ENCODE measurements around the gene CABLES2.

CABLES2 gene

DNA sequence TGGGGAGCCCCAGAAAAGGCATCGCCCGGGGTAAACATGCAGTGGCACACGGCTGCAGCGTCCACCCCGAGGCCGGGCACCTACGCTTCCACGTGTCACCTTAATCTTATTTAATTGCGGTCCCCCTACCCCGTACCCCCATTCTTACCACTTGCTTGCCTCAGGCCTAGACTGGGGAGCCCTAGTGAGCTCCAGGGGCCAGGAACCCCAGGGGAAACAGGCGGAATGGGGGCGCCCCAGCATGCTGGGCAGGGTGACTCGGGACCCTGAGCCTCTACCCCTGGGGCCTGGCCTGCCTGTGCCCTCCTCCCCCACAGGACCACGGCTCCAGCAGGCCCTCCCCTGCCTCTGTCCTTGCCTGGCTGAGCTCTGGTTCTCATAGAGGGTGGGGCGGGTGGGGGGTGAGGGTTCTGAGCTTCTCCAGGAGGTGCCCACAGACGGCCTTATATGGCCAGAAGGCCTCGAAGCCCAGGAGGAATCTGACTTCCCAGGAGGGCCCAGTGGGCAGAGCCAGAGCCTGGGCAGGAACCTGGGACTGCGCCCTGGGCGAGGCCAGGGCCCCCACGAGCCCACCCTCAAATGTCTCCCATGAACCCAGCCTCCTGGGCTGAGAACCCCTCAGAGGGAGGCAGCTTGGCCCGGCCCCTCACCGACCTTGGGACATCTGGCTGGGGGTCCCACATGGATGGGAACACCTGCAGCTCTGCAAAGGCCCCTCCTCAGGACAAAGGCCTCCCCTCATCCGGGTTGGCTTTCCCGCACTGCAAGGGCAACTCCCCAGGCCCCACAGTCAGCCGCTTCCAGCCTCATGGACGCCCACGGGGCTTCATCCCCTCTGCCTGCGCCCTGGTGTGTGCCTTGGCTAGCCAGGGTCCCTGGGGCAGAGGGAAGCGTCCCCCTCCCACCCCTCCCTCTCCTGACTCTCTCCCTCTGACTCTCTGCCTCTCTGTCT lies 34.8 kb downstream of the CABLES2 start:
- DNase-seq (ENCODE audit: low read depth in 2 of 2): no peak

DNA sequence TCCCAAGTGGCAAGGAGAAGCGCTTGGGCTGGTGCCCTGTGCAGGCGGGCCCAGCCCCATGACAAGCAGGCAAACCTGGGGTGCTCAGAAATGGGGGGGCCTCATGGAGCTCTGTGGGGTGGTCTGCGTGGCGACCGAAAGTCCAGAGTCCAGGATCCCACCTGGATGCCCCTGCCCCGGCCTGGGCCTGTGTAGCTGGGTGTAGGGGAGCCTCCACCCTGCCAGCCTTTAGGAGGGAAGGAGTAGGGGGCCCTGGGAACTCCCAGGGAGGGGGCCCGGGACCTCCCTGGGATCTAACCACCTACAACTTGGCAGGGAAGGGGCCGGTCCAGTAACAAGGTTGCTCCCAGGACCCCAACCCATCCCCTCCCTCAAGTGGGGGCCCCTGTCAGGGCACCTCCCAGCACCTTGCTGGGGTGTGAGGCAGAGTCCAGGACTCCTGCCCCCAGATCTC lies 35.5 kb downstream of the CABLES2 start:
- DNase-seq (ENCODE audit: low read depth in 2 of 2): no peak

DNA sequence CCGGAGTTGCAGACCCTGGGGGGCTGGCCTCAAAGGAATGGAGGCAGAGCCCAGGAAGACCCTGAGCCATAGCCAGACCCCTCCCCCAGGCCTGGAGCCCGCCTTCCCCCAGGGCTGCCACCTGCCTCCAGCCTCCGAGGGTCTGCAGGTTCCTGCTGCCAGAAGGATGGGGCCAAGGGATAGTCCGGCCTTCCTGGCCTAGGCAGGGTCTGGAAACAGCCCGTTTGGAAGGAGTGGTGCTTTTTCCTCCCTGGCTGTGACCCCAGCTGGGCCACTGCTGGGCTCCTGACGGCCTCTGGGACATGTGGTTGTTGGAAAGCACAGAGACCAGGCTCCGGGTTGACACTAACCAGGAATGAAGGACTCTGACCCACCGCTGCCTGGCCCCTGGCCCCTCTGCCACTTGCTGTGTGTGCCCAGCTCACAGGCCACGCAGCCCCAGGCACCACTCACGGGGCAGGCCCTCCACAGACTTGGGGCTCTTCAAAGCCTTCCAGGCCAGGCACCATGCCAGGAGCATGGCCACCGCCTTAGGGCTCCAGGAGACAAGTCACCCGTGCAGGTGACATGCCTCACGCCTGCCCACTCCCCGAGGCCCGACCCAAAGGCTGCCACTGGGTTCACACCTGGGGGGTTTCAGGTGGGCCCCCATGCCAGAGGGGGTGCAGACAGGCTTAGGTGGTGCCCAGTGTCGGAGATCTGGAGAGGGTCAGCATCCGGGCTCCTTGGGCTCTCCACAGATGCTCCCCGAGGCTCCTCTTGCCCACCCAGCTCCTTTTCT lies 36.1 kb downstream of the CABLES2 start:
- no peak for DNase-seq (ENCODE audit: low read depth in 2 of 2)

DNA sequence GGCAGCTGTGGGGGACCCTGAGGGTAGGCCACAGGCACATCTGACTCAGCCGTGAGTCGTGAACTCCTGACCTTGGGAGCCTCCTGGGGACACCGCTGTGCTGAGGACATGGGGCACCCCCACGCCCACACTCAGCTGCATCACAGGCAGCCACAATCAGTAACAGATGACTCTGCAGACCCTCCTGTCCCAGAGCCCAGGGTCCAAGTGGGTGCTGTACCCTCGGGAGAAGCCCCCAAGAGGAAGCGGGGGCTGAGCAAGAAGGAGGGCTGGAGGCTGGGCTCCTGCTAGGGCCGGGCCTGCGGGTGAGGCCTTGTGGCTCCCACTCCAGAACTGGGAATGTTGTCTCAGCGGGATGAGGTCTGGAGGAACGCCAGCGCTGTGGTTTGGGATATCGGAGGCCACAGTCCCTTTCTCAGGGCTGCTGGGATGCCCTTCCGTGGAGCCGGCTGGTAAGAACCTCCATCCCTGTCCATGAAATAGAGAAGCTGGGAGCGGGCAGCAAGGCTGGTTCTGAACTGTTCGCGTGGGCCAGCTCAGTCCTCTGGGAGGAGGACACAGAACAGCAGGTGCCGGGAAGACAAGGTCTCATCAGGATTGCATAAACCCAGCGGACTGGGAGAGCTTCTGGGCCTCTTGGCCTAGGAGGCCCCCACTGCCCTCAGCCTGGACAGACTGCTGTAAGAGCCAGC lies 36.8 kb downstream of the CABLES2 start:
- peak; percentile 61 to 63 for DNase-seq (ENCODE audit: low read depth in 2 of 2)

DNA sequence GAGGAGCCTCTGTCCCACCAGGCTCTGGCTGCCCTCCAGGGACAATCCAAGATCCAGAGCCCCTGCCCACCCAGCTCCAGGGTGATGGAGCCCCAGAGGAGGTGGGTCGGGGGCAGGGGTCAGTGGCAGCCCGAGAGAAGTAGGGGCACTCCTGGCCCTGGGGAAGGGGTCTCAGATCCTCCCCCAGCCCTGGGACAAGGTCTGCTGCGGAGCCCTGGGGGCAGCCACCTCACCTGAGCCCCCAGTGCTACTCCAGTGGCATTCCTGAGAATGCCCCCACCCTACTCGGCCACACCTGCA lies 37.3 kb downstream of the CABLES2 start:
- no peak for DNase-seq (ENCODE audit: low read depth in 2 of 2)

DNA sequence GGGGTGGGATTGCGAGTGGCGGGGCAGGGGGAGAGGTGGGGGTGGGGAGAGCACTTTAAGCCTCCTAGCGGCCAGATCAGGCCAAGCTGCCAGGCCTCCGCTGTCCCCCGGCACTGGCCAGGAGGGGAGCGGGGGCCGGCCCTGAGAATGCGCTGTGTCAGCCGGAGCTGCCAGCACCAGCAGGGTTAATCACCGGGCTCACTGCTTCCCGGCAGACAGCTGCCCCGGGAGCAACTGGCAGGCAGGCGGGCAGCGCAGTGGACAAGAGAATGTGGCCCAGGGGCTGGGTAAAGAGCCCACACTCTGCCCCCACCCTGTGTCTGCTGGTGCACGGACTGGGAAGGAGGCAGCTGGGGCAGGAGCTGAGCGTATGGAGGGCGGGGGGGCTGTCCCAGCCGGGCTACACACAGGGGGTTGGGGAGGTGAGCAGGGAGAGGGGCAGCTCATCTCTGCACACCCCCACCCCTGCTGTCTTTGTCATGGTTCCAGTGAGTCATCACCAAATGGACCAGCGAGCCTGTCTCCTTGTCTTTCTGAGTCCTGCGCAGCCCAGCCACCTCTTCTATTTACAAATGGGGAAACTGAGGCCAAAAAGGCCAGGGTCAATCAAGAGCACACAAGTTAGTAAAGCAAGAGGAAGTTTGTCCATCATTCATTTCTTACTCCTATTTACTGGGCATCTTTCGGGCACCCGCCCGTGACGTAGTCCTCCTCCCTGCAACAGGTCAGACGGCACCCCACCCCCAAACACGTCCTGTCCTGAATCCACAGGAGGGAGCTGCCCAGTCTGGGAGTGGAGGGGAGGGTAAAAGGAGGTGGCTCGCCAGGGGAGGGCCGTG lies 37.9 kb downstream of the CABLES2 start:
- DNase-seq (ENCODE audit: low read depth in 2 of 2): no peak

DNA sequence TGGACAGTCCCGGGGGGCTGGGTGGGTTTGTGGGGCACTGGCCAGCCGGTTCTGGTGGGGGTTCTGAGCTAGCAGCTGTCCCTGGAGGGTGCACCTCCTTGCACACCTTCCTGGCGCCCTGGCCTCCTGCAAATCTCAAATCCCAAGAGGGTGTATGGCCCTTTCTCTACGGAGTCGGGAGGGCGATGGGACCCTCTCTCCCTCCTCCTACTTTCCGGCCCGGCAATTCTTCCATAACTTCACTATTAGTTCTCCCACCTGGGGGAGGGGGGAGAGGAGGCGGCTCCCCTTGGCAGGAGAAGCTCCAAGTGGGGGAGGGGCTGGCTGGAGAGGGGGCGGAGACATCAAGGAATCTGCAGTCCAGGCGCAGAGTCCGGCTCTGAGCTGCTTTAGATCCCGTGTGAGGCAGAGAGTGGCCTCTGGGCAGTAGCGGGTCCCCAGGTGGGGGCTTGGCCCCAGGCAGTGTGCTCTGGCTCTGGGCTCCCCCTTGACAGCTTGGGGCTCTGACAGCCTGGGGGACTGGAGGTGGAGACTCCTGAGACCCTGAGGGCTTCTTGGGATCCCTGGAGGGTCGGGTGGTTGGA lies 38.6 kb downstream of the CABLES2 start:
- no peak for DNase-seq (ENCODE audit: low read depth in 2 of 2)

DNA sequence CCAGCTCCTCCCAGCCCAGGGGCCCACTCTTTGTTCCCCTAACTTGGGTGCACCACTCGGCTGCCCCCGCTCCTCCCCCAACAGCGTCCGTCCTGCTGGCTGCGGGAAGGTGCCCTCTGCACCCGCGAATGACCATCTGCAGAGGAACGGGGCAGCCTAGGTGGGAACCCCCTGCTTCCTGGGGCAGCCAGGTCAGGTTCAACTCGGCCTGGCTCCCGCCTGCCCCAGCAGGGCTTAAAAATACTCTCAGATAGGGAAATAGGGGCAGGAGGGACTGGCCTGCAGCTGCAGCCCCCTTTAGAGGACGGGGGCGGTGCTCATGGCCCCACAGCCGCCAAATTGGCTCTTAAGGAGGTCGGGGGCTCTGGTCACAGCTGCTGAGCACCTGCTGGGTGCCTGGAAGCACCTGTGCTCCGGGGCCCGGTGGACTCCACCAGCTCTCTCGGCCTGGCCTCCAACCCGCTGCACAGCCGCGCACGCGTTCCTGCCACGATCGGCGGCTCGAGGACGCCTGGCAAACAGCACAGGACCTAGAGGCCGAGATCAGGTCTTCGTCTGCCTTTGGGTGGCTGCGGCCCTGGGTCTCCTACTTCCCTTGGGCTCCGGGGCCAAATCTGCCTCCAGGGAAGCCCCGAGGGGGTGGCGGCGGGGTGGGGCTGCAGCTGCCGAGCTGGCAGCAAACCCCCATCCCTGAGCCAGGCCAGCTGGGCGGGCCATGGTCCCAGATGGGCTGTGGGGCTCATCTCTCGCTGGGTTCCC lies 39.3 kb downstream of the CABLES2 start:
- no peak for DNase-seq (ENCODE audit: low read depth in 2 of 2)

DNA sequence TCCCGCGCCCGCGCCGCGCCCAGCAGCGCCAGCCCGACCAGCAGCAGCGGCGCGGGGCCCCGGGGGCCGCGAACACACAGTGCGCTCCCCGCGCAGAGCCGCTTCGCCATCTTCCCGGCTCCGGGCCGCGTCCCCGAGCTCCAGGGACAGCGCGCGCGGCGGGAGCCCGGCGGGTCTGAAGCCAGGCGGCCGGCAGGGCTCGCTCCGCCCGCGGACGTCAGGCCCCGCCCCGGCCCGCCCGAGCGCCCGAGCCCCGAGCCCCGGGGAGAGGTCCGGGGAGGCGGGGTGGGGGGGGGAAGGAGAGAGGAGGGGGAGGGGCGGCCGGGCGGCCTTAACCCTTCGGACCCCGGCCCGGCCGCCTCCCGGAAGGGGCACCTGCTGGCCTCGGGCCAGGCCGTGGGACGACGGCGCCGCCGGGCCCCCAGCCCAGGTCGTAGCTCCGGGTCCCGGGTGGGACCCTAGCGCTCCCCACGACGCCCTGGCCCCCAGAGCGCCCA lies 39.9 kb downstream of the CABLES2 start, which contains the start of gene LAMA5:
TSS of gene LAMA5 (minus strand) at position 177 of the 497 bp plus-strand sequence. CDS start at position 110, 67 bp downstream.
- no peak for DNase-seq (ENCODE audit: low read depth in 2 of 2)

DNA sequence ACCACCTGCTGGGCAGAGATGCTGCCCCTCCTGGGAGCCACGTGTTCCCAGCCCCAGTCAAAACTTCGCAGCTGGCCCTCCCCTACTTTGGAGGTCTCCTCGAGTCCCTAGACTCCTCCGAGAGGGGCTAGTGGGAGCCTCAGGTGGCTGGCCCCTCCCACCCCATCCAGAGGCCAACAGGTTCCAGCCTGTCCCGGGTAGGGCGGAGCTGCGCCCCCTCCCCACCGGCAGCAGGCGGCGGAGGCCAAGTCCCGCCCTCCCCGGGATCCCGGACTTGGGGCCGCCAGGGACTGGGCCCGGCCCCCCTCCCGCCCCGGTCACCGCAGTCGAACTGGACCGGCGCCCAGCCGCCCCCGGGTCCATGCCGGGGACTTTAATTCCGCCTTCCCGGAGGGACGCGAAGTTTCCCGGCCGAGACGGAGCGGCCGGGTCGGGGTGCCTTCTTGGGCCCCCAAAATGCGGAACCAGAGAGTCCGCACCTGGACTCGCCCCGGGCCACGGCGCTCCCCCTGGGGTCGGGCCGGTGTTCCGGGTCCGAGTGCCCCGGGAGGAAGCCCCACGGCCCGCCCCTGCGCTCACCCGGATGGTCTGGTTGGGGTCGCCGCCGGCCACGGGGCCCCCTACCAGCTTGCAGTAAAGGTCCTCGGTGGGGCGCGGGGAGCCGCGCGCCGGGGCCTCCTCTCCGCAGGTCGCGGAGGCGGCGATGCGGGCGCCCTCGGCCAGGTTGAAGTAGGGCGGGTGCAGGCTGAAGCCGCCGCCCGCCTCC lies 40.5 kb downstream of the CABLES2 start:
- DNase-seq (ENCODE audit: low read depth in 2 of 2): no peak

DNA sequence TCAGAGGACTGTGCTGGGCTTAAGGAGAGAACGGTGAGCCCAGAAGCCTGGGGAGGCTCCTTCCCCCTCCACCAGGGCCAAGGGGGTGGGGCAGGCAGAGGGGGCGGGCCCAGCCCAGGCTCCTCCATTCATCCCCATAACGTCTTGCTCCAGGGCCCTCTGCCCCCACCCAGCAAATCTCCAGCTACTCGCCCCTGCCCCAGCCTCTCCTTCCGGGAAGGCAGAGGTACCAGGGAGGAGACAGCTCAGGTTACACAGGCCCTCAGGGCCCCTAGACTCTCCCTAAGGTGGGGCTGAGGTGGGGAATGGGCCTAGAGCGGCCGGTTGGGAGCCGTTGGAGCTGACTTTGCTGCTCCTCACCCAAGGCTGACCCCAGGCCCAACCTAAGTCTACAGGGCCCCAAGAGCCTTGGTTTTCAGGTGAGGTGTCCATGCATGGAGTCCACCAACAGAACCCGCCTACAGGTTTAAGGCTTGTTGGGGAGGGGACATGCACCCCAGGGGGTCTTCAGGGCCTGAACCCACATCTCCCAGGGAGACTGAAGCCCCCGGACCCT lies 41.2 kb downstream of the CABLES2 start:
- no peak for DNase-seq (ENCODE audit: low read depth in 2 of 2)

DNA sequence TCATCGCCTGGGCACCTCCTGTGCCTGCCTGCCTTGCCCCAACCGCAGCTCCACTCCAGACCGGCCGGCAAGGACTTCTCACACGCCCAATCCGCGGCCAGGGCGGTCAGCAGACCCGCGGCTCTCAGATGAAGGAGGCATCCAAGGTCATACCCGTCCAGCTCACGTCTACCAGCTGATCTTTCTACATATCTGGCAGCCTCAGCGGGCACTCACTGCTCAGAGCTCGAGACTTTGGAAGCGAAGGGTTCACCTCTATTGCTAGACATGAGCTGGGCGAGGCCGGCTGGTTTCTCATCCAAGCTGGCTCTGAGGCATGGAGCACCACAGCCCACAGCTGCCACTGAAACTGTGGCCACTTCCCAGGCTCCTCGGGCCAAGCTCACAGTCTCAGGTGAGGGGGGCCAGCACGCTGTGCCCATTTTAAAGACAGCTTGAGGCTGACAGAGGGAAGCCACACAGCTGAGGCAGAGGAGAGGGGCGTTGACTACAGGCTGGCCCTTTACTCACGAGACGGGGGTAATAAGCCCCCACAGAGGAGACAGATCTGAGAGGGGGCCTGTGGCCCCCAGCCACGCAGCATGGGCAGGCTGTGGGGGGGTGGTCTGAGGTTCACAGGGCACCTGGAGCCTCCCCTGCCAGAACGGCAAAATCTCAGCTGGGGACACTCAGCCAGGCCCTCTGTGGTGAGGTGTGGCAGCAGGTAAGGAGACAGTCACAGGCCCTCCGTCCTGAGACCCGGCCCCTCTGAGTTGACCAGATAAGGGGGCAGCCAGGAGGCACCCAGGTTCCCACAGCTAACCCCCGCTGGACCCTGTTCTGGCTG lies 42.0 kb downstream of the CABLES2 start:
- DNase-seq (ENCODE audit: low read depth in 2 of 2): no peak

DNA sequence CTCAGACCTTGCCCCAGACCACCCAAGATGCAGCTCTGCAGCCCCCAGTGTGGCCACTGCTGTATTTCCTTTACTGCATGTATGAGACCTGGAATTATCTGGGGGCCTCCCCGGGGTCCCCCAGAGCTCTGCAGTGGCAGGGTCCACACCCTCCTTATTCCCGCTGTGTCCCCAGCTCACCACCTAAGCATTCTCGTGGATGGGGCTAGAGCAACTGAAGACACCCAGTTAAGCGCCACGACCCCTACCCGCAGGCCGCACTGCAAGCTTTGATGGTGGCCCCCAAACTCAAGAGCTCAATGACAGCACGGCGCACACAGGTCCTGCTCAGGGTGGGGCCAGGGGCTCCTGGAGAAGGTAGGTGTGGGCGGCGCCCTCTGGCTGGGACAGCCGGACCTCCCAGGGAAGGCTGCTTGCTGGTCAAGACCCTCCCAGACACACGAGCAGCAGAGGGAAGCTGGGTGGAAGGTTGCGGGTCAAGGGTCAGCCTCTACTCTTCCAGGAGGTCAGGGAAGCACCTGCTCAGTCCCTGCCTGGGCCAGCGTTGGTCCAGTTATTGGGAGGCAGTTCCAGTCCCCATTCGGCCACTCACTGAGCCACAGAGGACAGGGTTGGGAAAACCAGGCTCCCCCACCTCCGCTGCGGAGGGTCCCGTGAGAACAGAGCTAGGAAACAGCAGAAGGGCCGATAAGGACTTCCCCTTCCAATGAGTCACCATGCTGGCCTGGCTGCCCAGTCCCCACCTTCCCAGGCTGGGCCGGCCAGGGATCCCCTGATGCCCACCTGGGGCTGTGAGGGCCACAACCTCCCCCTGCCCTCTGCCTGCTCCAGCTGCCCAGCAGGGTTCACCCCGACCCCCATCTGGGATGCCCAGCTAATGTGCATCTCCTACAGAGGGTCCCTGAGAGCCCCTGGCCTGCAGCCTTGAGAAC lies 42.9 kb downstream of the CABLES2 start:
- no peak for DNase-seq (ENCODE audit: low read depth in 2 of 2)

DNA sequence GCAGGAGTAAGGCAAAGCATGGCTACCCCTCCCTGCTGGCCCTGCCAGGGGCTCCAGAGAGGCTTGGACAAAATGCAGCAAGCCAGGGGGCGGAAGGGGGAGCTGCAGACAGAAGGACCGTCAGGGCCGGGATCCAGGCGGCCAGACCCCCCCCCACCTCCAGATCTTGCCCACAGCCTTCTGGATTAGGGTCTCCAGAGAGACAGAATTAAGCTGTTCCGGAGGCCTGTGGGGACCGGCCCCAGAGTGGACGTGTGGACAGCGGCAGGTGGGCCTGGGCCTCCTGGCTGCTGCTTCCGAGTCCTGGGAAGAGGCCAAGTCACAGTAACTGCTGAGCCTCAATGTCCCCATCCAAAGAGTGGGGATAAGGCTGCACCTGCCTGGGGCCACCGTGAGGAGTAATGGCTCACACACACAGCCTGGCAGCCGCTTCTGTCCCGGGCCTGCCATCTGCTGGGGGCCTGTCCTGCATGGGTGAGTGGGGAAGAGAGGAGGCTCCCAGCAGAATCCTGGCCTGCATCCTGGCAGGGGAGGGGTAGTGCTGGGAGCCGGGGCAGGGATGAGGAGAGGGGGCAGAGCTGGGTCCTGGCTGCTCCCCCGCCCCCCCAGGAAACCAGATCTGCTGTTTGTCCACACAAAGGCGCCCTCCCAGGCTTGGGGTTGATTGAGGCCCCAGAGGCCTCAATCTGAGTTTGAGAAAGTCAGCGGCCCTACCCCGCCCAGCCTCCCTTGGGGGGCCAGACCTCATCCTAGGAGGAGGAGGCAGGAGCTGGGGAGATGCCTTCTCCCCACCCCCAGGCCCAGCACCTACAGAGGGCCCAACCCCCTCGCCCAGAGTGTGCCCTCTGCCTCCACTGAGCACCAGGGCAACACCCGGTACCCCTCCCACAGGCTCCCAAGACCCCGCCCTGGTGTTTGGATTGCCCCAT lies 43.8 kb downstream of the CABLES2 start:
- DNase-seq (ENCODE audit: low read depth in 2 of 2): no peak

DNA sequence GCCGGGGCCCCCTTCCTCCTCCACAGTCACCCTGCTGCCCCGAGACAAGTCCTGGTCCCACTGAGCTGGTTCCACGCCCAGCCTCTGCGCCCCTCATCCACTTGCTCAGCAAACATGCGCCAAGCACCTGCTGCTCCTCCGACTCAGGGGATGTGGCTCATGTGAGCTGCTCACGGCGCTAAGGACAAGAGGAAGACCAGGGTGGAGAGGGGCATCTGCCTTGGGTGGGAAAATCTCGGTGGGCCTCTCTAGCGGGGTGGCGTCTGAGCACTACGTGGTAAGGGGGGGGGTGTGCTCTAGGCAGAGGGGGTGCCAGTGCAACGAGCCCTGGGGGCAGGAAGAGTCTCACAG lies 44.5 kb downstream of the CABLES2 start:
- DNase-seq (ENCODE audit: low read depth in 2 of 2): no peak

All from stimulated activated CD8-positive, alpha-beta memory T cell treated with anti-CD3 and anti-CD28 coated beads, Interleukin-15, amount 100 ng/mL, for 48 hours (primary cell).